ACC112 (cell line): ENCODE measurements around the gene CASKIN1.
"Not testable (repeated sequence)": the region's sequence is repeated elsewhere in the genome, so short reads cannot be mapped to it uniquely, and the experiment has no call there.

Experiments
- H2AFZ ChIP-seq: fragments of 200-600 bp; sonication (generic); one replicate; pipeline ENCODE4 v1.6.0; 2017; ENCODE audit warnings: antibody characterized with exemption, low read length; ENCODE audit not compliant: unreplicated experiment
- H3K27ac ChIP-seq: fragments of 200-600 bp; sonication (generic); 2 replicates; pipeline ENCODE4 v1.5.1; 2014; ENCODE audit warnings: low read depth, mild to moderate bottlenecking, antibody characterized with exemption, low read length, moderate library complexity
- H3K27me3 ChIP-seq: fragments of 200-600 bp; sonication (generic); 2 replicates; pipeline ENCODE4 v1.6.1; 2014; ENCODE audit warnings: mild to moderate bottlenecking, antibody characterized with exemption, low read length, moderate library complexity, mixed read lengths; ENCODE audit not compliant: insufficient read depth
- H3K36me3 ChIP-seq: fragments of 200-600 bp; sonication (generic); 2 replicates; pipeline ENCODE4 v1.6.1; 2016; ENCODE audit warnings: mild to moderate bottlenecking, antibody characterized with exemption, low read length, moderate library complexity, mixed read lengths; ENCODE audit not compliant: insufficient read depth
- H3K4me1 ChIP-seq: fragments of 200-600 bp; sonication (generic); one replicate; pipeline ENCODE4 v1.6.1; 2016; ENCODE audit warnings: low read length, mixed read lengths; ENCODE audit not compliant: insufficient read depth, unreplicated experiment, control insufficient read depth
- H3K4me3 ChIP-seq: fragments of 200-600 bp; sonication (generic); 2 replicates; pipeline ENCODE4 v1.5.1; 2014; ENCODE audit warnings: mild to moderate bottlenecking, low read depth, low read length
- H3K79me2 ChIP-seq: fragments of 200-600 bp; sonication (generic); one replicate; pipeline ENCODE4 v1.6.0; 2016; ENCODE audit warnings: low read length; ENCODE audit not compliant: control insufficient read depth, unreplicated experiment, insufficient read depth

Gene CASKIN1

GRCh38 chr16:2145843-2146242, 50.6 kb downstream of the CASKIN1 start:
- H3K27ac ChIP-seq: no peak overlapping the region
- no peak overlapping the region for H3K4me3 ChIP-seq
- H3K4me1 ChIP-seq: peaks cover 15% of the 10 kb centered on the region
- no peaks in the 10 kb centered on the region for H3K79me2 ChIP-seq
- no peak overlapping the region for H2AFZ ChIP-seq
- no peaks in the 10 kb centered on the region for H3K27me3 ChIP-seq
- no peaks in the 10 kb centered on the region for H3K36me3 ChIP-seq

DNA sequence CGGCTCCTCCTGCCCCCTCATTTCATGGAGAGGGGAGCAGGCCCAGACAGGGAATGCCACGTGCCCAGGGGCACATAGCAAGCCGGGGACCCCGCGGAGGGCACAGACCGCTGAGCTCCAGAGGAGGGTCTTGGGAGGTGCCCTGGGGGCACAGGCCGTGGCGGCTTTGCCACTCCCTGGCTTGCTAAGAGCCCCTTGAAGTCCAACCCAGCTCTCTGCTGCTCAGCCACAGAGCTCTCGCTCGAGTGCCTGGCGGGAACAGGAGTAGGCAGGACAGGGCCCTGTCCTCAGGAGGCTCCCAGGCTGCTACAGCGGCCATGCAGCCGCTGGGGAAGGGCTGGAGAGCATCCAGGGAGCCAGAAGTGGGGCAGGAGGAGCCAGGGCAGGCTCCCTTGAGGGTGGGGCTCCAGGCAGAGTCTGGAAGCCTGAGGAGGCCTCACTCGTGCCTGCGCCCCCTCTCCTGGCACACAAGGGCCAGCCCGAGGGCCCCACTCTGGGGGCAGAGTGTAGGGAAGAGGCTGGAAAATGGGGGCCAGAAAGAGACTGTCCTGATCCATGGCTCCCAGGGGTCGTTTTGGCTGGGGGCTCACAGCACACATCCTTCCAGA, 52.4 kb downstream of the CASKIN1 start:
- Histone ChIP-seq H2AFZ (no peak overlapping the region), H3K27me3 (no peaks in the 10 kb centered on the region), H3K27ac (no peak overlapping the region), H3K4me1 (peaks cover 2% of the 10 kb centered on the region), H3K4me3 (no peak overlapping the region), H3K79me2 (no peaks in the 10 kb centered on the region), H3K36me3 (no peaks in the 10 kb centered on the region)

GRCh38 chr16:2142942-2143877, 53.2 kb downstream of the CASKIN1 start:
- H3K36me3 ChIP-seq: no peaks in the 10 kb centered on the region
- no peaks in the 10 kb centered on the region for H3K79me2 ChIP-seq
- no peak overlapping the region for H2AFZ ChIP-seq
- no peak overlapping the region for H3K4me3 ChIP-seq
- no peaks in the 10 kb centered on the region for H3K27me3 ChIP-seq
- no peak overlapping the region for H3K27ac ChIP-seq
- no peaks in the 10 kb centered on the region for H3K4me1 ChIP-seq

GRCh38 chr16:2135770-2136490, 60.5 kb downstream of the CASKIN1 start, which contains the start of gene PKD1:
Gene PKD1 (minus strand): TSS chr16:2135898. CDS start chr16:2135689, 209 bp downstream.
- H3K27me3 ChIP-seq: not testable (repeated sequence)
- peak within 1 kb of the TSS; percentile 60 for H2AFZ ChIP-seq

DNA sequence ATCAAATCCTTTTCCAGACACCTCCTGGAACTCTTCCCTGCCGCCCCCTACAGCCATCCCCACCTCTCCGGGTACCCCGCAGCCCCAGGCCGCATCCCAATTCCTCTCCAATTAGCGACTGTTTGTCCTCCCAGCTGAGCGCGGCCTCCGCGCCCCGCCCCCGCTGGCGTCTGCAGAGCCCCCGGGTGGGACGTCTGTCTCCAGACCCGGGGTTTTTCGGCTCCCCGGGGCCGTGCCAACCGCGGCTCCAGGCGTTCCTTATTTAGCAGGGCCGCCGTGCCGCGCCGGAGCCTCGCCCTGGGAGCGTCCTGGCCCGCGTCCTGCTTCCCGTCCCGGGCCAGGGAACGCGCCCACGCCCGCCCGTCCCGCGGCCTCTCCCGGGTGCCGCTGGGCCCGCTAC, 61.3 kb downstream of the CASKIN1 start:
- H3K4me1 ChIP-seq, H3K36me3 ChIP-seq, H3K27ac ChIP-seq, H3K27me3 ChIP-seq, H2AFZ ChIP-seq: not testable (repeated sequence)
- Histone ChIP-seq H3K79me2 (peaks cover 11% of the 10 kb centered on the region), H3K4me3 (peak overlapping the region; percentile 76)

More at GRCh38 chr16:2135770-2136490, 60.5 kb downstream of the CASKIN1 start, which contains the start of gene PKD1:
- peak within 1 kb of the TSS; percentile 76 for H3K4me3 ChIP-seq
- H3K36me3 ChIP-seq, H3K4me1 ChIP-seq, H3K79me2 ChIP-seq, H3K27ac ChIP-seq: not testable (repeated sequence)

GRCh38 chr16:2133797-2134196, 62.6 kb downstream of the CASKIN1 start:
- H3K27ac ChIP-seq, H3K4me1 ChIP-seq, H2AFZ ChIP-seq, H3K36me3 ChIP-seq, H3K27me3 ChIP-seq: not testable (repeated sequence)
- peaks cover 14% of the 10 kb centered on the region for H3K79me2 ChIP-seq
- peak overlapping the region; percentile 45; the same call in 1 of the 2 replicates for H3K4me3 ChIP-seq

GRCh38 chr16:2129890-2130447, 66.4 kb downstream of the CASKIN1 start:
- not testable (repeated sequence) for H2AFZ ChIP-seq, H3K27ac ChIP-seq, H3K27me3 ChIP-seq, H3K36me3 ChIP-seq, H3K4me3 ChIP-seq
- H3K79me2 ChIP-seq: peaks cover 29% of the 10 kb centered on the region
- H3K4me1 ChIP-seq: peaks cover 22% of the 10 kb centered on the region

- H3K4me3 ChIP-seq, H3K27ac ChIP-seq, H3K36me3 ChIP-seq, H2AFZ ChIP-seq, H3K27me3 ChIP-seq: not testable (repeated sequence)
- Histone ChIP-seq H3K4me1 (peaks cover 27% of the 10 kb centered on the region), H3K79me2 (peaks cover 33% of the 10 kb centered on the region)
Measured at GRCh38 chr16:2129251-2129650, 67.2 kb downstream of the CASKIN1 start.

DNA sequence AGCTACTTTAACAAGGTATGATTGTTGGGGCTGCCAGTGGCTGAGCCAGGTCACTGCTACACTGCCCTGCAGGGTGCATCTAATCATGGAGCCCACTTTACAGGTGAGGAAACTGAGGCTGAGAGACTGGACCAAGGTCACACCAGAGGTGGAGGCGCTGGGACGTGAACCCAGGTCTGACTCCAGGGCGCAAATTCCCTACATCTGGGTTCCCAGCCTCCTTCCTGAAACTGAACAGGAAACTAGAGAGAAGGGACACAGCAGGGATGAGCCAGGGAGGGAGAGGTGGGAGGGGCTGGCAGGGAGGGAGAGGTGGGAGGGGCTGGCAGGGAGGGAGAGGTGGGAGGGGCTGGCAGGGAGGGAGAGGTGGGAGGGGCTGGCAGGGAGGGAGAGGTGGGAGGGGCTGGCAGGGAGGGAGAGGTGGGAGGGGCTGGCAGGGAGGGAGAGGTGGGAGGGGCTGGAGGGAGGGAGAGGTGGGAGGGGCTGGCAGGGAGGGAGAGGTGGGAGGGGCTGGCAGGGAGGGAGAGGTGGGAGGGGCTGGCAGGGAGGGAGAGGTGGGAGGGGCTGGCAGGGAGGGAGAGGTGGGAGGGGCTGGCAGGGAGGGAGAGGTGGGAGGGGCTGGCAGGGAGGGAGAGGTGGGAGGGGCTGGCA, 68.7 kb downstream of the CASKIN1 start:
- not testable (repeated sequence) for H3K27ac ChIP-seq, H3K4me3 ChIP-seq, H2AFZ ChIP-seq, H3K27me3 ChIP-seq, H3K36me3 ChIP-seq
- peaks cover 35% of the 10 kb centered on the region for H3K79me2 ChIP-seq
- peaks cover 29% of the 10 kb centered on the region for H3K4me1 ChIP-seq
